A549 (cell line): ENCODE data around the gene PLCB3.

Source experiments
- CEBPB ChIP-seq, 2 experiments: fragments of >200 bp in 1 of 2; sonication (Bioruptor Twin) in 1 of 2; formaldehyde crosslinking in 1 of 2; IDR thresholded peaks; 2 replicates each; pipeline ENCODE4 v1.6.1; 2012 to 2016
- POLR2A ChIP-seq: IDR thresholded peaks from 2 replicates; pipeline ENCODE4 v1.6.1; 2012; ENCODE audit warnings: mild to moderate bottlenecking, low read length

- TF ChIP-seq CEBPB (IDR thresholded peaks at IDR 0.05) (no peak), POLR2A (no peak)
Measured at GRCh38 chr11:64297699-64298358, 46.5 kb downstream of the PLCB3 start.
